CD4-positive, alpha-beta T cell treated with Interleukin-4 for 4 hours (primary cell): ENCODE results near the gene THRB.

Experiments used
- DNase-seq: peaks from one replicate; pipeline ENCODE4 v3.0.0-alpha.2; 2020

Gene THRB

GRCh38 chr3:24067483-24067882 is 427.2 kb downstream of the THRB start:
- DNase-seq: no peak
